Measurements from ENCODE around the gene FAM228B. TPM values are rescaled to one million over a fixed set of nuclear protein-coding genes. Genes with fewer than 3 reads are reported as not detected.

Gene FAM228B
- total and polyA plus RNA-seq, 2 donors (not counting 1 experiment from before 2014, with no cell fraction given) = 11.9 to 13.1 TPM

DNA sequence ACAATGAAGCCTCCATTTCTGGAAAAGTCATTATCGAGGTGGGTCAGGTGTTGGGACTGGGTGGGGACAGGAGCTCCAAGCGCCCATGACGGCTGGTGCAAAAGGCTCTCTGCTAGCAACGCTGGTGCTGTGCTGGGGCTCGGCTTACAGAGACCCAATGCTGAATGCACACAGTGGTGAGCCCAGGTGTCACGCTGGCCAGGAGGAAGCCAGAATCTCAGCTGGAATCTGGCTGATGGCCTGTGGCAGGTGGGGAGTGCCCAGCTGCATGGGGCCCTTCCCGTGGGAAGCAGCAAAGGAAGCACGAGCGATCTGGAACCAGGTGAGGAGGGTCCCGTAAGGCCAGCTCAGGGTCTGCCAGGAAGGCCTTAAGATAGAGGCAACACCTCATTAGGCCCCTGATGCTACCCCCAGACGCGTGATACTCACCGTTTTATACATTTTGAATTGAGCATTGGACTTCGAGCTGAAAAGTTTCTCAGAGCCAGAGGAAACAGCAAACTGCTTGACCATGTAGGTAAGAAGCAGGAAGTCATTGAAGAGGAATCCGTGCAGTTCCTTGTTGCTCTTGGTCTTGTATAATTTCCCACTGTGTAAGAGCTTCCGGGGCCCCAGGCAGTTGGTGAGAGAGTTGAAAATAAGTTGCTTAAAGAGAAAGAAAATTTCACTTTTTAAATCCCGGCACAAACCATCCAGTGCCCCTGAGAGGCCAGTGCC, 86.3 kb downstream of the FAM228B start:
- Histone ChIP-seq H3K9ac (ENCODE audit: insufficient read depth, low read length) (no peak overlapping the region), H3K27ac (ENCODE audit: insufficient read depth, low read length) (no peak overlapping the region), H3K36me3 (ENCODE audit: control insufficient read depth, insufficient read depth, low read length) (peaks cover 5% of the 10 kb centered on the region), H3K4me3 (replicated peaks in 1 of 4; ENCODE audit: control extremely low read depth in 1 of 4, insufficient read depth in 1 of 4, low read depth in 3 of 4, low read length in 4 of 4) (no peak overlapping the region), H3K27me3 (ENCODE audit: control insufficient read depth, insufficient read depth, low read length) (no peaks in the 10 kb centered on the region), H3K4me1 (ENCODE audit: control insufficient read depth, extremely low read depth, insufficient read depth, low read length) (no peaks in the 10 kb centered on the region), H4K20me1 (ENCODE audit: control insufficient read depth, extremely low read depth, insufficient read depth, low read length) (no peaks in the 10 kb centered on the region), H3K9me3 (ENCODE audit: control insufficient read depth, insufficient read depth, low read depth, low read length) (no peaks in the 10 kb centered on the region), H3K4me2 (ENCODE audit: extremely low read depth, insufficient read depth, low read length) (no peak overlapping the region), H2AFZ (ENCODE audit: low read length) (no peak overlapping the region), H3K79me2 (ENCODE audit: control insufficient read depth, insufficient read depth, low read length) (no peaks in the 10 kb centered on the region)
- TF ChIP-seq, protein P1, sequence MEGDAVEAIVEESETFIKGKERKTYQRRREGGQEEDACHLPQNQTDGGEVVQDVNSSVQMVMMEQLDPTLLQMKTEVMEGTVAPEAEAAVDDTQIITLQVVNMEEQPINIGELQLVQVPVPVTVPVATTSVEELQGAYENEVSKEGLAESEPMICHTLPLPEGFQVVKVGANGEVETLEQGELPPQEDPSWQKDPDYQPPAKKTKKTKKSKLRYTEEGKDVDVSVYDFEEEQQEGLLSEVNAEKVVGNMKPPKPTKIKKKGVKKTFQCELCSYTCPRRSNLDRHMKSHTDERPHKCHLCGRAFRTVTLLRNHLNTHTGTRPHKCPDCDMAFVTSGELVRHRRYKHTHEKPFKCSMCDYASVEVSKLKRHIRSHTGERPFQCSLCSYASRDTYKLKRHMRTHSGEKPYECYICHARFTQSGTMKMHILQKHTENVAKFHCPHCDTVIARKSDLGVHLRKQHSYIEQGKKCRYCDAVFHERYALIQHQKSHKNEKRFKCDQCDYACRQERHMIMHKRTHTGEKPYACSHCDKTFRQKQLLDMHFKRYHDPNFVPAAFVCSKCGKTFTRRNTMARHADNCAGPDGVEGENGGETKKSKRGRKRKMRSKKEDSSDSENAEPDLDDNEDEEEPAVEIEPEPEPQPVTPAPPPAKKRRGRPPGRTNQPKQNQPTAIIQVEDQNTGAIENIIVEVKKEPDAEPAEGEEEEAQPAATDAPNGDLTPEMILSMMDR (conservative IDR thresholded peaks at IDR 0.05 in 1 of 2, IDR thresholded peaks at IDR 0.05 in 1 of 2; ENCODE audit: low read depth in 1 of 2, low read length in 2 of 2) = no peak
- no peak for TF ChIP-seq EZH2 (IDR thresholded peaks at IDR 0.05; ENCODE audit: low read length, missing control alignments)
- DNase-seq (ENCODE audit: low read depth in 2 of 2) = no peak

GRCh38 chr2:24210106-24210455, 86.8 kb downstream of the FAM228B start:
- Histone ChIP-seq H3K9me3 (ENCODE audit: control insufficient read depth, insufficient read depth, low read depth, low read length) (no peaks in the 10 kb centered on the region), H3K4me1 (ENCODE audit: control insufficient read depth, extremely low read depth, insufficient read depth, low read length) (no peaks in the 10 kb centered on the region), H4K20me1 (ENCODE audit: control insufficient read depth, extremely low read depth, insufficient read depth, low read length) (no peaks in the 10 kb centered on the region), H3K4me2 (ENCODE audit: extremely low read depth, insufficient read depth, low read length) (no peak overlapping the region), H3K9ac (ENCODE audit: insufficient read depth, low read length) (no peak overlapping the region), H3K79me2 (ENCODE audit: control insufficient read depth, insufficient read depth, low read length) (no peaks in the 10 kb centered on the region), H3K27ac (ENCODE audit: insufficient read depth, low read length) (no peak overlapping the region), H3K36me3 (ENCODE audit: control insufficient read depth, insufficient read depth, low read length) (peaks cover 5% of the 10 kb centered on the region), H2AFZ (ENCODE audit: low read length) (no peak overlapping the region), H3K4me3 (replicated peaks in 1 of 4; ENCODE audit: control extremely low read depth in 1 of 4, insufficient read depth in 1 of 4, low read depth in 3 of 4, low read length in 4 of 4) (no peak overlapping the region), H3K27me3 (ENCODE audit: control insufficient read depth, insufficient read depth, low read length) (no peaks in the 10 kb centered on the region)
- no peak for DNase-seq (ENCODE audit: low read depth in 2 of 2)
- TF ChIP-seq, protein P1 (conservative IDR thresholded peaks at IDR 0.05 in 1 of 2, IDR thresholded peaks at IDR 0.05 in 1 of 2; ENCODE audit: low read depth in 1 of 2, low read length in 2 of 2) = no peak
- no peak for TF ChIP-seq EZH2 (IDR thresholded peaks at IDR 0.05; ENCODE audit: low read length, missing control alignments)

DNA sequence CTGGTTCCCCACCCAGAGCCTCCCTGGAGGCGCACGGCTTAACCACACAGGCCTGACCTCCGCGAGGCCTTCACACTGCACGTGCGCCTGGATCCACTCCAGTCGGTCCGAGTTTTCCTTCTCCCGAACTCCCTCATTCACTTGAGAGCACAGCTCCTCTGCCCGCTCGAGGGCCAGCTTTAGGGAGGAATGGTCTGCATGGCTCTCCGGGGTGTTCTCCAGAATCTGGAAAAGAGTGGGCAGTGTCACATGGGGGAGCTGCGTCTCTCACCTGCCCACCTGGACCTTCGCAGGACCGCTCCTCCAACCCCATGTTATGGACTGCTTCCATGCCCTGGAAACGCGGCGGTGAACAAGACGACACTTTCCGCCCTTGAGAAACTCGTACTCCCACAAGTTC, 87.5 kb downstream of the FAM228B start:
- Histone ChIP-seq H3K4me3 (replicated peaks in 1 of 4; ENCODE audit: control extremely low read depth in 1 of 4, insufficient read depth in 1 of 4, low read depth in 3 of 4, low read length in 4 of 4) (no peak overlapping the region), H2AFZ (ENCODE audit: low read length) (no peak overlapping the region), H3K9me3 (ENCODE audit: control insufficient read depth, insufficient read depth, low read depth, low read length) (no peaks in the 10 kb centered on the region), H3K4me2 (ENCODE audit: extremely low read depth, insufficient read depth, low read length) (no peak overlapping the region), H3K4me1 (ENCODE audit: control insufficient read depth, extremely low read depth, insufficient read depth, low read length) (no peaks in the 10 kb centered on the region), H3K27ac (ENCODE audit: insufficient read depth, low read length) (no peak overlapping the region), H3K9ac (ENCODE audit: insufficient read depth, low read length) (no peak overlapping the region), H3K36me3 (ENCODE audit: control insufficient read depth, insufficient read depth, low read length) (peaks cover 5% of the 10 kb centered on the region), H4K20me1 (ENCODE audit: control insufficient read depth, extremely low read depth, insufficient read depth, low read length) (no peaks in the 10 kb centered on the region), H3K27me3 (ENCODE audit: control insufficient read depth, insufficient read depth, low read length) (no peaks in the 10 kb centered on the region), H3K79me2 (ENCODE audit: control insufficient read depth, insufficient read depth, low read length) (no peaks in the 10 kb centered on the region)
- no peak for DNase-seq (ENCODE audit: low read depth in 2 of 2)
- no peak for TF ChIP-seq EZH2 (IDR thresholded peaks at IDR 0.05; ENCODE audit: low read length, missing control alignments)
- TF ChIP-seq, protein P1 (conservative IDR thresholded peaks at IDR 0.05 in 1 of 2, IDR thresholded peaks at IDR 0.05 in 1 of 2; ENCODE audit: low read depth in 1 of 2, low read length in 2 of 2) = no peak

Measured in fibroblast of lung (primary cell).